Breast epithelium (tissue), 3 donors: ENCODE results near the gene ESPNL.

Experiments used
- CTCF ChIP-seq, 3 donors: fragments of 450-650 bp; IDR thresholded peaks; one replicate each; pipeline ENCODE4 v1.5.1; 2016 to 2017; ENCODE audit warnings: antibody characterized with exemption in 3 of 3, mild to moderate bottlenecking in 3 of 3, moderate library complexity in 3 of 3
- POLR2A ChIP-seq: fragments of 450-650 bp; IDR thresholded peaks from one replicate; pipeline ENCODE4 v1.6.1; 2016; ENCODE audit warnings: antibody characterized with exemption, mild to moderate bottlenecking, moderate library complexity

GRCh38 chr2:238144262-238144661 is 44.1 kb downstream of the ESPNL start:
- TF ChIP-seq CTCF (IDR thresholded peaks at IDR 0.05) (no peak), POLR2A (no peak)
